ENCODE measurements around the gene TM4SF1.

TM4SF1 gene

GRCh38 chr3:149419816-149420215 is 42.4 kb upstream of the TM4SF1 start:
- Histone ChIP-seq H3K18ac (ENCODE audit: low read length) (no peak overlapping the region), H2AFZ (ENCODE audit: insufficient read depth, low read length, poor library complexity) (no peak overlapping the region), H3K9ac (ENCODE audit: low read length) (no peak overlapping the region), H3K9me3 (ENCODE audit: insufficient read depth, low read depth, low read length) (no peaks in the 10 kb centered on the region), H3K4me1 (ENCODE audit: control insufficient read depth in 1 of 2, insufficient read depth in 2 of 2, low read length in 2 of 2) (no peaks in the 10 kb centered on the region), H3K4me2 (ENCODE audit: low read length) (no peak overlapping the region), H3K36me3 (ENCODE audit: control insufficient read depth in 1 of 2, insufficient read depth in 2 of 2, low read length in 2 of 2) (no peaks in the 10 kb centered on the region), H3K23ac (ENCODE audit: low read length) (no peak overlapping the region), H3K4me3 (ENCODE audit: low read depth, low read length) (no peak overlapping the region), H2BK5ac (ENCODE audit: low read depth, low read length, poor library complexity) (no peak overlapping the region), H2BK120ac (ENCODE audit: insufficient read depth, low read length, poor library complexity) (no peak overlapping the region), H3K27me3 (ENCODE audit: insufficient read depth, low read length) (no peaks in the 10 kb centered on the region), H3K27ac (ENCODE audit: low read depth, low read length) (no peak overlapping the region), H4K8ac (ENCODE audit: low read depth, low read length) (no peak overlapping the region), H4K91ac (ENCODE audit: low read depth, low read length) (no peak overlapping the region), H4K12ac (ENCODE audit: low read depth, low read length) (no peak overlapping the region), H3K79me2 (ENCODE audit: control insufficient read depth, insufficient read depth, low read length, poor library complexity) (no peaks in the 10 kb centered on the region), H2BK12ac (ENCODE audit: low read length) (no peak overlapping the region), H3K4ac (ENCODE audit: low read depth, low read length) (no peak overlapping the region), H3K14ac (ENCODE audit: low read length) (no peak overlapping the region), H2AK5ac (ENCODE audit: low read length) (no peak overlapping the region), H3K79me1 (ENCODE audit: low read length) (no peaks in the 10 kb centered on the region)
- WGBS (ENCODE audit: extremely low coverage, insufficient coverage, insufficient read length) = no CpG with 5 or more reads among the region's 4 CpGs
- no peak for DNase-seq

DNA sequence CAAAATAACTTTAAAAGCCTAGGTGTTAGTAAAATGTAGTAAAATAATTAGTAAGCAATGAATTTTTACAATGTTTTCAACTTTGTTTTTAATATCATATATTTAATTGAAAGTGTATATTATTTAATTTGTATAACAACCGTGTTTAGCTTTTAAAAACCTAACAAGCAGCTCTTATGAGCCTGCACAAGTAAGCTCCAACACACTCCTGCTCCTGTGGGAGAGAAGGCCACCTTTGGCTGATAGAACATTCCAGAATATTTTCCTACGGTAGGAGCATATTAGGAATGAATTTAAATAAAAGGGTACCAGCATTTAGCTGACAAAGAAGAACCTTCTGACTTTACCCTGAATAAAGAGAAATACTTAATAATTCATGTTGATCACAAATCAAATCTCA is 40.3 kb upstream of the TM4SF1 start:
- H3K36me3 ChIP-seq (ENCODE audit: control insufficient read depth in 1 of 2, insufficient read depth in 2 of 2, low read length in 2 of 2) = no peaks in the 10 kb centered on the region
- no peaks in the 10 kb centered on the region for H3K9me3 ChIP-seq (ENCODE audit: insufficient read depth, low read depth, low read length)
- no peak overlapping the region for H3K4me2 ChIP-seq (ENCODE audit: low read length)
- no peaks in the 10 kb centered on the region for H3K27me3 ChIP-seq (ENCODE audit: insufficient read depth, low read length)
- no peak overlapping the region for H3K9ac ChIP-seq (ENCODE audit: low read length)
- no peak overlapping the region for H3K14ac ChIP-seq (ENCODE audit: low read length)
- H3K4me1 ChIP-seq (ENCODE audit: control insufficient read depth in 1 of 2, insufficient read depth in 2 of 2, low read length in 2 of 2) = no peaks in the 10 kb centered on the region
- DNase-seq = no peak
- no peak overlapping the region for H3K23ac ChIP-seq (ENCODE audit: low read length)
- H3K4ac ChIP-seq (ENCODE audit: low read depth, low read length) = no peak overlapping the region
- no peak overlapping the region for H2AK5ac ChIP-seq (ENCODE audit: low read length)
- H2AFZ ChIP-seq (ENCODE audit: insufficient read depth, low read length, poor library complexity) = no peak overlapping the region
- no CpG with 5 or more reads among the region's 2 CpGs for WGBS (ENCODE audit: extremely low coverage, insufficient coverage, insufficient read length)
- H3K4me3 ChIP-seq (ENCODE audit: low read depth, low read length) = no peak overlapping the region
- H3K27ac ChIP-seq (ENCODE audit: low read depth, low read length) = no peak overlapping the region
- H3K79me1 ChIP-seq (ENCODE audit: low read length) = no peaks in the 10 kb centered on the region
- H4K12ac ChIP-seq (ENCODE audit: low read depth, low read length) = no peak overlapping the region
- H2BK120ac ChIP-seq (ENCODE audit: insufficient read depth, low read length, poor library complexity) = no peak overlapping the region
- no peak overlapping the region for H4K8ac ChIP-seq (ENCODE audit: low read depth, low read length)
- no peak overlapping the region for H2BK5ac ChIP-seq (ENCODE audit: low read depth, low read length, poor library complexity)
- H4K91ac ChIP-seq (ENCODE audit: low read depth, low read length) = no peak overlapping the region
- H3K79me2 ChIP-seq (ENCODE audit: control insufficient read depth, insufficient read depth, low read length, poor library complexity) = no peaks in the 10 kb centered on the region
- H2BK12ac ChIP-seq (ENCODE audit: low read length) = no peak overlapping the region
- no peak overlapping the region for H3K18ac ChIP-seq (ENCODE audit: low read length)

DNA sequence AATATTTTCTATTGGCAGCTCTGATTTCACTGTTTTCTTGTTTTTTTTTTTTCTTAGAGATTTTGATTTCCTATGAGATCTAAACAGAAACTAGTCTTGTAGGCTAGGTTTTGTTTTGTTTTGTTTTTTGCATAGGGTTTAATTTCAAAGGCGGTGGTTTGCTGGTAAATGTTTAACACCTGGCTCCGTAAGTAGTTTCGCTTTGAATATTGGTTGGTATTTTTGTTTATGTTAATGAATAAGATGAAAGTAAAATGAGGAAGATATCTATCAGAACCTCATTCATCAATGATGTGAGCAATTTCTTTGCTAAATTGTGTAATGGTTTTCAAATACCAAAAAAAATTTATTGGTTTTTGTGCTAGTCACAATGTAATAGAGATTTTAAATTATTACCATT is 39.7 kb upstream of the TM4SF1 start:
- Histone ChIP-seq H3K14ac (ENCODE audit: low read length) (no peak overlapping the region), H3K4me3 (ENCODE audit: low read depth, low read length) (no peak overlapping the region), H2AFZ (ENCODE audit: insufficient read depth, low read length, poor library complexity) (no peak overlapping the region), H2BK120ac (ENCODE audit: insufficient read depth, low read length, poor library complexity) (no peak overlapping the region), H3K27me3 (ENCODE audit: insufficient read depth, low read length) (no peaks in the 10 kb centered on the region), H3K4me2 (ENCODE audit: low read length) (no peak overlapping the region), H3K4ac (ENCODE audit: low read depth, low read length) (no peak overlapping the region), H4K12ac (ENCODE audit: low read depth, low read length) (no peak overlapping the region), H3K79me2 (ENCODE audit: control insufficient read depth, insufficient read depth, low read length, poor library complexity) (no peaks in the 10 kb centered on the region), H4K8ac (ENCODE audit: low read depth, low read length) (no peak overlapping the region), H3K18ac (ENCODE audit: low read length) (no peak overlapping the region), H3K23ac (ENCODE audit: low read length) (no peak overlapping the region), H3K9ac (ENCODE audit: low read length) (no peak overlapping the region), H4K91ac (ENCODE audit: low read depth, low read length) (no peak overlapping the region), H2BK5ac (ENCODE audit: low read depth, low read length, poor library complexity) (no peak overlapping the region), H3K27ac (ENCODE audit: low read depth, low read length) (no peak overlapping the region), H3K9me3 (ENCODE audit: insufficient read depth, low read depth, low read length) (no peaks in the 10 kb centered on the region), H3K79me1 (ENCODE audit: low read length) (no peaks in the 10 kb centered on the region), H2AK5ac (ENCODE audit: low read length) (no peak overlapping the region), H3K4me1 (ENCODE audit: control insufficient read depth in 1 of 2, insufficient read depth in 2 of 2, low read length in 2 of 2) (no peaks in the 10 kb centered on the region), H3K36me3 (ENCODE audit: control insufficient read depth in 1 of 2, insufficient read depth in 2 of 2, low read length in 2 of 2) (no peaks in the 10 kb centered on the region), H2BK12ac (ENCODE audit: low read length) (no peak overlapping the region)
- 100% methylated on average over 2 of the region's 3 CpGs for WGBS (ENCODE audit: extremely low coverage, insufficient coverage, insufficient read length)
- DNase-seq = no peak

GRCh38 chr3:149415484-149415883 is 38.0 kb upstream of the TM4SF1 start:
- Histone ChIP-seq H3K36me3 (ENCODE audit: control insufficient read depth in 1 of 2, insufficient read depth in 2 of 2, low read length in 2 of 2) (no peaks in the 10 kb centered on the region), H4K91ac (ENCODE audit: low read depth, low read length) (no peak overlapping the region), H3K4ac (ENCODE audit: low read depth, low read length) (no peak overlapping the region), H3K79me1 (ENCODE audit: low read length) (no peaks in the 10 kb centered on the region), H3K27ac (ENCODE audit: low read depth, low read length) (no peak overlapping the region), H3K4me2 (ENCODE audit: low read length) (no peak overlapping the region), H2BK5ac (ENCODE audit: low read depth, low read length, poor library complexity) (no peak overlapping the region), H3K14ac (ENCODE audit: low read length) (no peak overlapping the region), H3K23ac (ENCODE audit: low read length) (no peak overlapping the region), H3K18ac (ENCODE audit: low read length) (no peak overlapping the region), H3K27me3 (ENCODE audit: insufficient read depth, low read length) (no peaks in the 10 kb centered on the region), H2BK12ac (ENCODE audit: low read length) (no peak overlapping the region), H3K9ac (ENCODE audit: low read length) (no peak overlapping the region), H2BK120ac (ENCODE audit: insufficient read depth, low read length, poor library complexity) (no peak overlapping the region), H3K79me2 (ENCODE audit: control insufficient read depth, insufficient read depth, low read length, poor library complexity) (no peaks in the 10 kb centered on the region), H3K4me1 (ENCODE audit: control insufficient read depth in 1 of 2, insufficient read depth in 2 of 2, low read length in 2 of 2) (no peaks in the 10 kb centered on the region), H2AFZ (ENCODE audit: insufficient read depth, low read length, poor library complexity) (no peak overlapping the region), H4K12ac (ENCODE audit: low read depth, low read length) (no peak overlapping the region), H3K9me3 (ENCODE audit: insufficient read depth, low read depth, low read length) (no peaks in the 10 kb centered on the region), H2AK5ac (ENCODE audit: low read length) (no peak overlapping the region), H3K4me3 (ENCODE audit: low read depth, low read length) (no peak overlapping the region), H4K8ac (ENCODE audit: low read depth, low read length) (no peak overlapping the region)
- WGBS (ENCODE audit: extremely low coverage, insufficient coverage, insufficient read length) = no CpG with 5 or more reads among the region's 2 CpGs
- no peak for DNase-seq
